Gastrocnemius medialis (tissue), 4 donors: ENCODE results near the gene HUNK. TPM values are rescaled to one million over a fixed set of nuclear protein-coding genes. Genes with fewer than 3 reads are reported as not detected.

Source experiments
- ATAC-seq, 2 donors: fragments of 150-250 bp; one replicate each; pipeline ENCODE4 v1.9.1; 2016
- DNase-seq, 2 donors: peaks; one replicate each; pipeline ENCODE4 v3.0.0-alpha.2; 2019
- H3K27ac ChIP-seq, 4 donors: fragments of 200-600 bp; sonication (generic); 1 replicate in 1 of 4; 2 replicates in 3 of 4; pipeline ENCODE4 v1.5.1; 2016 to 2018; ENCODE audit warnings: mild to moderate bottlenecking in 2 of 4, moderate library complexity in 1 of 4
- H3K27me3 ChIP-seq, 3 donors: fragments of 200-600 bp; sonication (generic) in 2 of 3; 1 replicate in 1 of 3; 2 replicates in 2 of 3; pipeline versions ENCODE4 v1.5.1 to v1.6.0; 2016 to 2019; ENCODE audit warnings: mild to moderate bottlenecking in 1 of 3, moderate library complexity in 1 of 3
- H3K36me3 ChIP-seq, 2 donors: fragments of 200-600 bp; sonication (generic) in 1 of 2; one replicate each; pipeline ENCODE4 v1.5.1; 2017 to 2018
- H3K4me1 ChIP-seq, 2 donors: fragments of 200-600 bp; sonication (generic) in 1 of 2; one replicate each; pipeline ENCODE4 v1.5.1; 2016 to 2017; ENCODE audit warnings: mild to moderate bottlenecking in 2 of 2
- H3K4me3 ChIP-seq, 4 donors: fragments of 200-600 bp; sonication (generic) in 3 of 4; 1 replicate in 1 of 4; 2 replicates in 3 of 4; pipeline ENCODE4 v1.5.1; 2016 to 2019; ENCODE audit warnings: mild to moderate bottlenecking in 2 of 4
- H3K9me3 ChIP-seq, 3 donors: fragments of 200-600 bp; sonication (generic) in 2 of 3; 1 replicate in 1 of 3; 2 replicates in 2 of 3; pipeline ENCODE4 v1.5.1; 2016 to 2019
- CTCF ChIP-seq, 5 experiments: fragments of 450-650 bp in 3 of 5; fragments of 200-600 bp in 2 of 5; sonication (generic) in 2 of 5; IDR thresholded peaks in 4 of 5; conservative IDR thresholded peaks in 1 of 5; 1 replicate in 4 of 5; 2 replicates in 1 of 5; pipeline ENCODE4 v1.5.1; 2016 to 2019; ENCODE audit warnings: antibody characterized with exemption in 5 of 5, mild to moderate bottlenecking in 3 of 5, moderate library complexity in 3 of 5
- POLR2A ChIP-seq, 2 donors: fragments of 450-650 bp; IDR thresholded peaks; one replicate each; pipeline ENCODE4 v1.6.1; 2017; ENCODE audit warnings: antibody characterized with exemption in 2 of 2, mild to moderate bottlenecking in 2 of 2, moderate library complexity in 2 of 2
- in situ Hi-C, 4 donors: fragments of 200-750 bp; cut with MboI; loops; one replicate each; pipeline versions ENCODE4 v1.15.0 to v1.8.0; 2017; ENCODE audit warnings: low sequenced_read_pairs in 4 of 4
- intact Hi-C: fragments of 100-400 bp; cut with DNase I; formaldehyde crosslinking; loops from one replicate; pipeline ENCODE4 v1.15.1; 2023; ENCODE audit warnings: low total_unique reads
- total RNA-seq, 4 donors: library from RNA; depleted of rRNA; stranded (reverse); fragments of >200 nt; gene quantifications; one replicate each; pipeline versions ENCODE4 v1.1.0 to v1.2.3, GENCODE V29; 2016

The HUNK gene
- total RNA-seq, 4 donors from 2014 or later: 0.13 TPM; not detected in 3

DNA sequence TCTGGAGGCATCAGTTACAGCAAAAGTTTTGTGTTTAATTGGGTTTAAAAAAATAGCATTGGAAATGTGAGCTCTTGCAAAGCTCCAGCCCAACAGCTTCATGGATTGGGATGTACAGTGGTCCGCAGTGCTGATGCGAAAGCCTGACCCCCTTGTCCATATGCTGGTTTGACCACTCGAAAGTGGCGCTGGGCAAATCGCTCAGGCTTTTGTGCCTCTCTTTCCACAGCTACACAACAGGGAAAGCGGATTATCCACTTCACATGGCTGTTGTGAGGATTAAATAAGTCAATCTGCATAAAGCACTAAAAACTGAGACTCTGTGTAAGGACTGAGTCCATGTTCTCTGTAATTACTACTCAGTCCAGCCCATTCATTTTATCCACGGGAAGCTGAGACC lies 57.2 kb downstream of the HUNK start:
- H3K36me3 ChIP-seq: no peaks in the 10 kb centered on the region
- ATAC-seq (no peak), DNase-seq (no peak)
- no peak overlapping the region for H3K4me3 ChIP-seq
- intact Hi-C loops (no loop called here), in situ Hi-C loops (no loop called here)
- no peaks in the 10 kb centered on the region for H3K27me3 ChIP-seq
- H3K27ac ChIP-seq: no peak overlapping the region
- H3K4me1 ChIP-seq: no peaks in the 10 kb centered on the region
- TF ChIP-seq CTCF (IDR thresholded peaks at IDR 0.05 in 4 of 5, conservative IDR thresholded peaks at IDR 0.05 in 1 of 5): no peak
- TF ChIP-seq POLR2A (IDR thresholded peaks at IDR 0.05): no peak
- H3K9me3 ChIP-seq: no peaks in the 10 kb centered on the region

DNA sequence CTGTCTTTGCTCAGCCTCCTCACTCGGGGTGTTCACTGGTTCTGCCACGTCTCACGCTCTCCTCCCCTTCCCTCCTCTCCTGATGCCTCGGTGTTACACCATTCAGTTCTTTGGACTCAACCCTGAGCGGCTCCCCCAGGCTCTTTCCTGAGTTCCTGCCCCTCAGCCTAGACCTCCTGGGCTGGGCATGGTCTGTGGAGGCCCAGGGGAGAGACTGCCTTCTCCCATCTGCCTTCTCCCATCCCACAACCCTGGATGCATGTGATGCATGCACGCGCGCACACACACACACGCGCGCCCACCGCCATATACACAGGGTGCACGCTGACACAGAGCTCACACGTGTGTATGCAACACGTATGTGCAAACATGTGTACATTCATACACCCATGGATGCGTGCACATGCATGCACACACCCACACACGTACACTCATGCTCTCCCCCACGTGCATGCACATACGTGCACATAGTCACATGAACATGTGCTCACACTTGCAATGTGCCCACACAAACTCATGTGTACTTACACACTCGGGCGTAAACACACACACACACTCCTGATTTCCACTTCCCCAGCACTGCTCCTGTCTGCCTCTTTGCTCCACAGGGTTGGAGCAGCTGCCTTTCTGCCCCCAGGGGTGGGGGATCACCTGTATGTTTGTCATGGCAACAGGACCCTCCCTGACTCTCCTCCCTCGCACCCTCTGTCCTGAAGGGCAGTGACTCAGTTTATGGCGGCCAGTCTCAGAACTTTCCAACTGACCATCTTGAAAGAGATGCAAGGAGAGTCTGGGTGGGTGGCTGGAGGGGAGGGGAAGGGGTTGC lies 59.0 kb downstream of the HUNK start:
- in situ Hi-C loops: no loop called here

GRCh38 chr21:31932470-31932764 lies 59.6 kb downstream of the HUNK start:
- H3K36me3 ChIP-seq: no peaks in the 10 kb centered on the region
- intact Hi-C loops (no loop called here), in situ Hi-C loops (no loop called here)
- H3K4me3 ChIP-seq: no peak overlapping the region
- no peaks in the 10 kb centered on the region for H3K9me3 ChIP-seq
- TF ChIP-seq CTCF (IDR thresholded peaks at IDR 0.05 in 4 of 5, conservative IDR thresholded peaks at IDR 0.05 in 1 of 5) (no peak), POLR2A (IDR thresholded peaks at IDR 0.05) (no peak)
- no peaks in the 10 kb centered on the region for H3K27me3 ChIP-seq
- DNase-seq (no peak), ATAC-seq (no peak)
- H3K4me1 ChIP-seq: no peaks in the 10 kb centered on the region
- no peak overlapping the region for H3K27ac ChIP-seq

More for the DNA sequence above, 59.0 kb downstream of the HUNK start:
- ATAC-seq (no peak), DNase-seq (no peak)
- no peaks in the 10 kb centered on the region for H3K4me1 ChIP-seq
- no peaks in the 10 kb centered on the region for H3K27me3 ChIP-seq
- H3K9me3 ChIP-seq: no peaks in the 10 kb centered on the region
- H3K27ac ChIP-seq: no peak overlapping the region
- H3K36me3 ChIP-seq: no peaks in the 10 kb centered on the region
- TF ChIP-seq CTCF (IDR thresholded peaks at IDR 0.05 in 4 of 5, conservative IDR thresholded peaks at IDR 0.05 in 1 of 5): no peak
- no peak for TF ChIP-seq POLR2A (IDR thresholded peaks at IDR 0.05)
- H3K4me3 ChIP-seq: no peak overlapping the region
- intact Hi-C loops: no loop called here

- Histone ChIP-seq H3K4me1 (no peaks in the 10 kb centered on the region), H3K27me3 (no peaks in the 10 kb centered on the region), H3K27ac (no peak overlapping the region), H3K9me3 (no peaks in the 10 kb centered on the region), H3K36me3 (no peaks in the 10 kb centered on the region), H3K4me3 (no peak overlapping the region)
- ATAC-seq (no peak), DNase-seq (no peak)
- in situ Hi-C loops: no loop called here
- intact Hi-C loops: no loop called here
- TF ChIP-seq CTCF (IDR thresholded peaks at IDR 0.05 in 4 of 5, conservative IDR thresholded peaks at IDR 0.05 in 1 of 5) (no peak), POLR2A (IDR thresholded peaks at IDR 0.05) (no peak)
Observed at GRCh38 chr21:31937303-31937702, 64.5 kb downstream of the HUNK start.
